GM12865 (cell line): ENCODE data around the gene ABCC4.
"Not testable (repeated sequence)": the region's sequence is repeated elsewhere in the genome, so short reads cannot be mapped to it uniquely, and the experiment has no call there.

Source experiments
- DNase-seq: peaks from one replicate; pipeline ENCODE4 v3.0.0; 2010; ENCODE audit warnings: low read depth
- H3K4me3 ChIP-seq: 2 replicates; pipeline ENCODE4 v1.5.1; 2011; ENCODE audit warnings: mild to moderate bottlenecking, low read depth, low read length, control low read depth
- CTCF ChIP-seq: IDR thresholded peaks from 2 replicates; pipeline ENCODE4 v1.5.1; 2011; ENCODE audit warnings: low read length, control low read depth, low read depth, inconsistent platforms; ENCODE audit not compliant: insufficient read depth; ENCODE audit errors: missing control alignments

Gene ABCC4

GRCh38 chr13:95176611-95177259 lies 124.5 kb downstream of the ABCC4 start:
- DNase-seq, result no peak
- TF ChIP-seq CTCF, result no peak
- no peak overlapping the region for H3K4me3 ChIP-seq

DNA sequence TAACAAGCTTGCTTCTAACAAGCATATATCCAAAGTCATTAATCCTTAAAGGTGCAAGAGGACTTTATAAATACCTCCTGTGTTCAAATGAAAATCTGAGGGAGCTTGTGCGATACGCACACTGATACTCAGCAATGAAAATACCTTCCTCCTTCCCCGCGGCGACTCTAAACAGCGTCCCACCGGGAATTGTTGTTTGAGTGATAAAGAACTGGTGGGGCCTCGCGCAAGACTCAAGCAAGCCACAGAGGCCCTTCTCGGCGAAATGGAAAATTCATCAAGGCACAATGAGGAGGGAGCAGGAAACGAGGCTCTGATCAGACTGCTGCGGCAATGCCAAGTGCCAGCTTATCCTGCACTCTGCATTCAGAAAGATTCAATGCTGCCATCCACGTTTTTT lies 126.7 kb downstream of the ABCC4 start:
- no peak for DNase-seq
- H3K4me3 ChIP-seq, result no peak overlapping the region
- TF ChIP-seq CTCF, result no peak

- H3K4me3 ChIP-seq, result no peak overlapping the region
- TF ChIP-seq CTCF, result no peak
- DNase-seq, result no peak
Observed at GRCh38 chr13:95168191-95168590, 133.1 kb downstream of the ABCC4 start.

- not testable (repeated sequence) for H3K4me3 ChIP-seq, DNase-seq
Observed at GRCh38 chr13:95167003-95167402, 134.2 kb downstream of the ABCC4 start.

DNA sequence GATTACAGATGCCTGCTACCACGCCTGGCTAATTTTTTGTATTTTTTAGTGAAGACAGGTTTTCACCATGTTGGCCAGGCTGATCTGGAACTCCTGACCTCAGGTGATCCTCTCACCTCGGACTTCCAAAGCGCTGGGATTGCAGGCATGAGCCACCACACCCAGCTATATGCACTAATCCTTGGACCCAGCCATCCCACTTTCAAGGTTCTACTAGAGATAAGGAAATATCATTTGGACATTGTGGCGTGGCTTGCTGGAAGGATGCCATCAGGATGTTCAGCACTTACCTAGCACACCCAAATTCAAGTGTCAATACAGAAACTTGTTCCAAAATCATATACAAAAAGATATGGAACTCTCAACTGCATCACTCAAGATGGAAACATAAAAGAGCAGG lies 136.4 kb downstream of the ABCC4 start:
- DNase-seq, result no peak
- no peak overlapping the region for H3K4me3 ChIP-seq
- no peak for TF ChIP-seq CTCF

DNA sequence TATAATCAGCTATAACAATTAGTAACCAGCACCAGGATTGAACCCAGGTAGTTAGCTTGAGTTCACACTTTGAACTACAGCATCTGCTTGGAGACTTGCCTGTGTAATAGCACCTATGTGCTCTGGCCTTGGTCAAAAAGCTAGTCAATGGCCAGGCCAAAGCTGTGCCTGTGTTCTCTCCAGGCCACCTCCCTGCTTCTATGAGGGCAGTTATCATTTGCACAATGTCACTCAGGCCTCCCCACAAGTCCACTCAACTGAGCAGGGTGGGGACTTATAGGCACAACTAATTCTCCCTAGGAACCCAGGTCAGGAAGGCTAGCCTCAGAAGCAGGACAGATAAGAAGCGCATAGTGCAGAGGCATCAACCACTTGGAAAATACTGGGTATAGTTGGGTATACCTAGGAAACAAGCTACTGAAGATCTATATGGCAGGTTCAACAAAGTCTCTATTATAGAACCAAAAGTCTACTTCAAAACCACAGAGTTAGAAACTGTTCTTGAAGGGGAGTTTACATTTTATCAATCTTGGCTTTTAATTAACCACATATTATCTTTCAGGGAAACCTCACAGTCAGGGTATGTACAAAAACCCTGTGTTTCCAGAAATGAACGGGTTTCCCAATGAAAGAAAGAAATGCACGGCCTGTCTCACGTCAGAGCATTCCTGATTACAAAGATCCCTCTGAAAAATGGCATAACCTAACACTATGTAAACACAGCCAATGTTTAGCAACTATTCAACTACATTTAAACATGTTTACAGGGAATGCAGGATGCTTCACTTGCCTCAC lies 140.9 kb downstream of the ABCC4 start:
- no peak overlapping the region for H3K4me3 ChIP-seq
- no peak for TF ChIP-seq CTCF
- DNase-seq, result no peak

GRCh38 chr13:95159458-95159857 lies 141.8 kb downstream of the ABCC4 start:
- TF ChIP-seq CTCF, result no peak
- H3K4me3 ChIP-seq, result no peak overlapping the region
- DNase-seq, result no peak
